NCI-H2171 treated with DMSO at 0.1 percent for 48 hours (cell line): ENCODE results near the gene SPATA31C2.
"Not testable (repeated sequence)": the region's sequence is repeated elsewhere in the genome, so short reads cannot be mapped to it uniquely, and the experiment has no call there.

Source experiments
- DNase-seq: peaks from one replicate; lab custom pipeline; 2025; lab: John Stamatoyannopoulos, UW

Gene SPATA31C2

DNA sequence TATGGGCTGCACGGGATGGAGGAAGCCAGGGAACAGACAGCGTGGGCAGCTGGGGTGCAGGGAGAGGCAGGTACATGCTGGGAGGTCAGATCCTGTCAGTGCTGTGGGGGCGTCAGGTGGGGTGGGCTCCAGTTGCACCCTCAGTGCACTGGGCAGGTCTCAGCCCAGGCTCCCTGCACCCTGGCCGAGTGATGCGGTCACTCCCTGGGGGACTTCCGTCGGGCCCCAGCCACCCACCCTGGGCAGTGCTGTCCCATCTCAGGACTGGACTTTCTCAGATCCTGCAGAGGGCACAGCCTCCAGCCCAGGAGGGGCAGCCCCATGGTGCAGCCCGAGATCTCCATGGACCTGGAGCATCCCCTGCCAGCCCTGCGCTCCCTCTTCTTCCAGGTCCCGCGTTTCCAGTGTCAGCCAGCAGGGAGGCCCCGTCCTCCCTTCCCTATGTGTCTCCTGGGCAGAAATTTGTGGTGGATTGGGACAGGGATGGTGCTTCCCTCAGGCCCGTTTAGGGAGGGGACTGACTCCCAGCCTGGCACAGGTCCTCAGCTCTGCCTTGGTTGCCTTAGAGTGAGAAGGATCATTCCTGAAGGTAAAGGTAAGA is 10.5 kb downstream of the SPATA31C2 start:
- not testable (repeated sequence) for DNase-seq

- DNase-seq, result not testable (repeated sequence)
Observed at GRCh38 chr9:88123413-88123812, 14.9 kb downstream of the SPATA31C2 start.

- DNase-seq, result not testable (repeated sequence)
Observed at GRCh38 chr9:88118121-88118520, 20.2 kb downstream of the SPATA31C2 start.

GRCh38 chr9:88114968-88115612 is 23.2 kb downstream of the SPATA31C2 start:
- not testable (repeated sequence) for DNase-seq

DNA sequence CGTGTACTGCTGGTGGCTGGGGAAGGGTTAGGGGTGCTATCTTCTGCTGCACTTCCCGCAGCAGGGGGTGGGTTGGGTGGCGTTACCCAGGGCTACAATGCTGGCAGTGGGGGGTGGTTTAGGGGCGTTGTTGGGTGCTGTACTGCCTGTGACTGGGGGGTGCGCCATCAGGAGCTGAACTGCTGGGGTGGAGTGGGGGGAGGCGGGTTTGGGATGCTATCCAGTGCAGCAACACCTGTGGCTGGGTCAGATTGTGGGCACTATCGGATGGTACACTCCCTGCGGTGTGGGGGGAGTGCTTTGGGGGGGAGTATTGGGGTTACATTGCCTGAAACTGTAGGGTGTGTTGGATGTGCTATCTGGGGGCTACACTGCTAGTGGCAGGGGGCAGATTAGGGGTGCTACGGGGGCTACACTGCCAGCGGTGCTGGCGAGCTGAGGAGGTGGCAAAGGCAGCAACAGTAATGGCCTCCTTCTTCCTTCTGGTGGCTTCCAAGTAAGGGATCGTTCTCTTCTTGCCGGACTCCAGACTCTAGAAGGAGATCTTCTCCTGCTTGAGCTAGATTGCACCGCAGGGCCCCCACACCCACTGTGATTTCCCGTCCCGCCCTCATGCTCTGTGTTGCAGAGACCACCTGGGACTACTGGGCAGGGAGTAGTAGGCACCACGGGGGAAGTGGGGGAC is 23.9 kb downstream of the SPATA31C2 start:
- DNase-seq, result not testable (repeated sequence)

DNA sequence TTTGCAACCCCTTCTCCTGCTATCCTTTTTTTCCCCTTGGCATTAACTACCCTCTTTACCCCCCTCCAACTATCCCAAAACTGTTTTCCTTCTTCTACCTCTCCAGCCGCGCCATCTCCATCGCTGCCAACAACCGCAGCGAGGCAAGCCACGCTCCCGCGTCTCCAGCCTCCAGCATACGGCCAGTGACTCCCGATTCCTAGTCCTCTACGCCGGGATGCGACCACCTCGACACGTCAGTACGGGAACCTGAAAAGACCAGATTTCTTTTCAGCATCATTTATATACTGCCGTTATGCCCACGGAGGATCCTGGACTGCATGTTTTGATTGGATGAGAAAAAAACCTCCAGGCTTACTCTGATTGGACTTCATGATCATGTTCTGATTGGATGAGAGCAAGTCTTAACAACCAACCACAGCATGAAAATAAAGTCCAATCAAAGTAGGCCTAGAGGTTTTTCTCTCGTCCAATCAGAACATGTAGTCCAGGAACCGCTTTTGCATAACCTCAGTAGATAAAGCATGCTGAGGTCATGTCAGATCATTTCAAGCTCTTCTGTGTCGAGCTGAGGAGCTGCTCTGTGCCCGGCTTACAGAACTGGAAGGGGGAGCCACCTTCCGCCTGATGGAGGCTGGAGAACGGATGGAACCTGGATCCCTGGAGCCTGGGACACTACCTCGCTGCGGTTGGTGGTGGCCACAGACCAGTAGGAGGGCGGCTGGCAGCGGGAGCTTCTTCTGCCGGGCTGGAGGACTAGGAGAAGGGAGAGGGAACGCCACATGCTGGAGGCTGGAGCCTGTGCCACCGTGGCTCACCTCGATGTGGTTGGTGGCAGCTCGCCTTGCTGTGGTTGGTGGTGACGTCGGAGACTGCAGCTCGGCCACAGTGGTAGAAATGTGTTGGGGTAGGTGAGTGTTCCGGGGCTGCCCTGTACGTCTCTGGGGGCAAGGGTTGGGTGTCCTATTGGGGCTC is 24.8 kb downstream of the SPATA31C2 start:
- DNase-seq, result peak; percentile 3

DNA sequence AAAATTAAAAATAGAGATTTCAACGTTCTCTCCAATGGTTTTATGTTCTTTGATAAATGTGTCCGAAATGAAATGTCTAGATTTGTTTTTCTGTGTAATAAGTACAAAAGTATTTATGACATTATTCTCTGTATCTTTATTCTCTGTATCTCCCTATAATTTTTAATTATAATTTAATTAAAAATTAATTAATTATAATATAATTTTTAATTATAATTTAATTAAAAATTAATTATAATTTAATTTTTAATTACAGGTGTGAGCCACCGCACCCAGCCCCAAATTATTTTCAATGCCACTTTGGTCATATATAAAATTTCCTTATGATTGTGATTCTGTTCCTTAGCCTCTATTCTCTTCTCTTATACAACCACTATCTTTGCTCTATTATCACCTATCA is 28.2 kb downstream of the SPATA31C2 start:
- no peak for DNase-seq

- no peak for DNase-seq
Observed at GRCh38 chr9:88108779-88109178, 29.5 kb downstream of the SPATA31C2 start.

DNA sequence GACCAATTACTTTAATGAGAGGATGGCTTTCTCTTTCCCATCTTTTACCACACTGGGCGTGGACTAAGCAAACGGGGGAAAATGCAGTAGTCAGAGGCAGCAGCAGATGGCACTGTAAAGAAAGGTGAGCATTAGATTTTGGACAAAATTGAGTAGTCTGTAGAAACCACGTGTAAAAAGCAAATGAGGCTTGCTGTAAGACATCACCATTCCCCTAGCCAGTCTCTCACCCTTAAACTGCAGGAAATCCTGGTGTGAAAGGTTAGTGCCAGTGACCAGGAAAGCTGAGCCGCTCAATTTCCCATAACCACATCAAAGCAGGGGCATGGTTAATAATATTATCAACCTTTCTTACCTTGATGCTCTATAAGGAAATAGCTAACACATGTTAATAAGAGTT is 31.8 kb downstream of the SPATA31C2 start:
- peak; percentile 11 for DNase-seq

DNA sequence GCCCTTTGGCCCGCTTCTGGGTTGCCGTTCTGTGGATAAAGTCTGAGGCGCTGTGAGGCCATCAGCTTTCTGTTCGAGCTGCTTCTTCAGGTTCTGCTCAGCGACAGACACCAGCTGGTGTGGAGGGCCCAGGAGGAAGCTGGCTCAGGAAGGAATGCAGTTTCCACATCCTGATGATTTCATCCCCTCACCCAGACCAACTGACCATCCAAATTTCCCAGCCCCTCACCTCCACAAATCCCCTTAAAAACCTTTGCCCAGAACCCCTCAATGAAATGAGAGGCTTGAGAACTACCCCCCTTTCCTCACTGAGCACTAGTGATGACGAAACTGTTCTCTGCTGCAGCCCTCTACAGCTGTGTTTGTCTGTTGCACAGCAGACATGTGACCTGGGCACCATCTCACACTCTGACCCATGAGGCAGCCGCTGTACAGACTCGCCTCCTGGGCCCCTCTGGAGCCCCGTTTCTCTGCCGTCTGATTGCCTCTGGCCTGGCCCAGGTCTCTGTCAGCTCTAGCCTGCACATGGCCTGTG is 45.4 kb downstream of the SPATA31C2 start:
- no peak for DNase-seq

- DNase-seq, result no peak
Observed at GRCh38 chr9:88090151-88090581, 48.1 kb downstream of the SPATA31C2 start.

DNA sequence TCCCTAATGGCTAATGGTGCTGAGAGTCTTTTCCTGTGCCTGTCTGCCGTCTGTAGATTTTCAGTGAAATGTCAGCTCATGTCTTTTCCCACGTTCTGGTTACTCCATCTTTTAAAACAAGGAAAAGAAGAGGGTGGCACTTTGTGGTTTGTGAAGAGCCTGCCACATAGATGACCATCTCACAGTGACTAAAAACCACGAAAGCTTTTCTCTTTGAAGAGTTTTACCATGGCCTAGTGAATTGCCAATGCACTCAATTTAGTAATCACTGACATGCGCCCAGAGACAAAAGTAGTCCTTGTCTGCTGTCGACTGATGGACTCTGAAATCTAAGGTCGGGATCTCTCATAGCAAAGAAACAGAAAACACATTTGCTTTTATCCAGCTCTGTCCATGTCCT is 50.4 kb downstream of the SPATA31C2 start:
- DNase-seq, result no peak

- no peak for DNase-seq
Observed at GRCh38 chr9:88085476-88085875, 52.8 kb downstream of the SPATA31C2 start.

- DNase-seq, result no peak
Observed at GRCh38 chr9:88084357-88085183, 53.7 kb downstream of the SPATA31C2 start.
